Karpas-422 (cell line): ENCODE results near the gene KCNRG. TPM values are rescaled to one million over a fixed set of nuclear protein-coding genes. Genes with fewer than 3 reads are reported as not detected.

Experiments used
- DNase-seq: peaks from one replicate; pipeline ENCODE4 v3.0.0-alpha.2; 2015
- H2AFZ ChIP-seq: fragments of 200-600 bp; sonication (generic); 2 replicates; pipeline ENCODE4 v1.6.1; 2014; ENCODE audit warnings: antibody characterized with exemption, low read length, mixed read lengths
- H3K27ac ChIP-seq: fragments of 200-600 bp; sonication (generic); 2 replicates; pipeline ENCODE4 v1.5.1; 2014; ENCODE audit warnings: mild to moderate bottlenecking, low read length, moderate library complexity
- H3K27me3 ChIP-seq: fragments of 200-600 bp; sonication (generic); 2 replicates; pipeline ENCODE4 v1.6.1; 2014; ENCODE audit warnings: low read length, mixed read lengths
- H3K36me3 ChIP-seq: fragments of 200-600 bp; sonication (generic); 2 replicates; pipeline ENCODE4 v1.6.1; 2014; ENCODE audit warnings: low read length, mixed read lengths; ENCODE audit not compliant: insufficient read depth
- H3K4me1 ChIP-seq: fragments of 200-600 bp; sonication (generic); 2 replicates; pipeline ENCODE4 v1.6.1; 2014; ENCODE audit warnings: mild to moderate bottlenecking, low read length, mixed read lengths
- H3K4me2 ChIP-seq: fragments of 200-600 bp; sonication (generic); 2 replicates; pipeline ENCODE4 v1.6.1; 2014; ENCODE audit warnings: low read length, low read depth, mild to moderate bottlenecking; ENCODE audit not compliant: poor library complexity, severe bottlenecking
- H3K4me3 ChIP-seq: fragments of 200-600 bp; sonication (generic); 2 replicates; pipeline ENCODE4 v1.5.1; 2014; ENCODE audit warnings: mild to moderate bottlenecking, antibody characterized with exemption, low read length, mixed read lengths
- H3K79me2 ChIP-seq: fragments of 200-600 bp; sonication (generic); 2 replicates; pipeline ENCODE4 v1.6.1; 2014; ENCODE audit warnings: mild to moderate bottlenecking, low read length, mixed read lengths
- H3K9ac ChIP-seq: fragments of 200-600 bp; sonication (generic); 2 replicates; pipeline ENCODE4 v1.6.0; 2014; ENCODE audit warnings: low read length
- H3K9me2 ChIP-seq: fragments of 200-600 bp; sonication (generic), shearing (Covaris generic); replicated peaks from 2 replicates; pipeline ENCODE4 v1.6.0; 2014; ENCODE audit warnings: mild to moderate bottlenecking, low read length, moderate library complexity; ENCODE audit not compliant: insufficient read depth
- H3K9me3 ChIP-seq: fragments of 300-700, 200-600 bp; sonication (generic); 2 replicates; pipeline ENCODE4 v1.6.1; 2014; ENCODE audit warnings: low read length, mixed read lengths
- H4K20me1 ChIP-seq: fragments of 200-600 bp; sonication (generic); 2 replicates; pipeline ENCODE4 v1.6.1; 2014; ENCODE audit warnings: mild to moderate bottlenecking, antibody characterized with exemption, low read length, low read depth; ENCODE audit not compliant: insufficient read depth
- total RNA-seq: library from RNA; depleted of rRNA; stranded (reverse); fragments of >200 nt; shearing (Covaris generic); gene quantifications from 2 replicates; pipeline ENCODE4 v1.2.3, GENCODE V29; 2014; ENCODE audit warnings: low replicate concordance

KCNRG gene
- total RNA-seq, 1 experiment from 2014 or later: 4.5 TPM

DNA sequence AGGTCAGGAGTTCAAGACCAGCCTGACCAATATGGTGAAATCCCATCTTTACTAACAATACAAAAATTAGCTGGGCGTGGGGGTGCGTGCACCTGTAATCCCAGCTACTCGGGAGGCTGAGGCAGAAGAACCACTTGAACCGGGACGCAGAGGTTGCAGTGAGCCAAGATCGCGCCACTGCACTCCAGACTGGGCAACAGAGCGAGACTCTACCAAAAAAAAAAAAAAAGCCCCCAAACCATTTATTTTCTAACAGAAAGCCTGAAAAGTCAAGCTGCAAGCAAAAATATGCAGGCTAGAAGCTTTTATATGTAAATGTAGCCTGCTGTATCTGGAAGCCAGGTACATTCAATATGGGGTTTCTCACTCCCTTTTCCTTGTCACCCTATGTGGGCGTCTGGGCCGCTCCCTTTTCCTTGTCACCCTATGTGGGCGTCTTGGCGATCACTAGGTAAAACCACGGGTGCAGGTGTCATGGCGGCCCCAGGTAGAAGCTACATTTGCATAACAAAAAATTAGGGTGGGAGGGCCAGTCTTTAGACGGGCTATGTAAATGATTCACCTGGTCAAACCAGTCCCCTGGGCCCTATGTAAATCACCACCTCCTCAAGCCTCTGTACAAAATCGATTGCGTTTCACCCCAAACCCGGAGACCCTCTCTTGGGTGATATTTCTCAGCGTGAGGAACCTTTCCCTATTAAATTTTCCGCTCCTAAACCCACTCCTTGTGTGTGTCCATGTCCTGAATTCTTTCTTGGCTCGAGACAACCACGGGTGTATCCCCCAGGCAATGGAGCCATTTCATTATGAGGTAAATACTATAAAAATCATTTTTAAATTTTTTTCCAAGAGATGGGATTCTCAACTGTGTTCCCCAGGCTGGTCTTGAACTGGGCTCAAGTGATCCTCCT, 16.3 kb upstream of the KCNRG start:
- Histone ChIP-seq H3K4me2 (peak overlapping the region; percentile 89), H2AFZ (no peak overlapping the region), H3K9me3 (no peaks in the 10 kb centered on the region), H3K9me2 (no peaks in the 10 kb centered on the region), H3K9ac (peak overlapping the region; percentile 99), H4K20me1 (no peaks in the 10 kb centered on the region), H3K27ac (peak overlapping the region; percentile 95), H3K79me2 (peaks cover 41% of the 10 kb centered on the region), H3K27me3 (no peaks in the 10 kb centered on the region), H3K36me3 (peaks cover 28% of the 10 kb centered on the region), H3K4me3 (peak overlapping the region; percentile 97), H3K4me1 (peaks cover 54% of the 10 kb centered on the region)
- DNase-seq: peak; percentile 62

DNA sequence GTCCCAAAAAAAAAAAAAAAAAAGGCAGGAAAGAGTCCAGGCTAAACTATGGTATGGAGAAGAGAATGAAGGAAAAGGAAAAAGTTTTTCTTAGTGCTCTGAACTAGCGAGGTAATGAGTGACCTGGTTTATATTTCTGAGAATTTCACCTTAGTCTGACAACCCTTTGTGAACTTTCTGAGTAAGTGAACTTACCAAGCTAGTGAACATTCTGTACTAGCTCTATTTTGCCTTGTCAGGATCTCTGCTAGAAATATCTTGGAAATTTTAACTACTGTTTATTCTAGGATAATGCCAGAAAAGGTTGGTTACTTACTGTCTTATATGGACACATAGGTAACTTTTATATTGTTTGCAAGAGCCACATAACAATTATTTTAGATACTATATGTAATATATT, 14.0 kb upstream of the KCNRG start:
- no peak for DNase-seq
- H4K20me1 ChIP-seq: no peaks in the 10 kb centered on the region
- no peak overlapping the region for H3K4me2 ChIP-seq
- H3K4me1 ChIP-seq: peaks cover 43% of the 10 kb centered on the region
- H3K36me3 ChIP-seq: peaks cover 38% of the 10 kb centered on the region
- peak overlapping the region; percentile 36; the same call in 1 of the 2 replicates for H3K27ac ChIP-seq
- no peak overlapping the region for H3K9ac ChIP-seq
- peaks cover 56% of the 10 kb centered on the region for H3K79me2 ChIP-seq
- no peak overlapping the region for H2AFZ ChIP-seq
- no peaks in the 10 kb centered on the region for H3K9me3 ChIP-seq
- no peaks in the 10 kb centered on the region for H3K27me3 ChIP-seq
- no peaks in the 10 kb centered on the region for H3K9me2 ChIP-seq
- no peak overlapping the region for H3K4me3 ChIP-seq

DNA sequence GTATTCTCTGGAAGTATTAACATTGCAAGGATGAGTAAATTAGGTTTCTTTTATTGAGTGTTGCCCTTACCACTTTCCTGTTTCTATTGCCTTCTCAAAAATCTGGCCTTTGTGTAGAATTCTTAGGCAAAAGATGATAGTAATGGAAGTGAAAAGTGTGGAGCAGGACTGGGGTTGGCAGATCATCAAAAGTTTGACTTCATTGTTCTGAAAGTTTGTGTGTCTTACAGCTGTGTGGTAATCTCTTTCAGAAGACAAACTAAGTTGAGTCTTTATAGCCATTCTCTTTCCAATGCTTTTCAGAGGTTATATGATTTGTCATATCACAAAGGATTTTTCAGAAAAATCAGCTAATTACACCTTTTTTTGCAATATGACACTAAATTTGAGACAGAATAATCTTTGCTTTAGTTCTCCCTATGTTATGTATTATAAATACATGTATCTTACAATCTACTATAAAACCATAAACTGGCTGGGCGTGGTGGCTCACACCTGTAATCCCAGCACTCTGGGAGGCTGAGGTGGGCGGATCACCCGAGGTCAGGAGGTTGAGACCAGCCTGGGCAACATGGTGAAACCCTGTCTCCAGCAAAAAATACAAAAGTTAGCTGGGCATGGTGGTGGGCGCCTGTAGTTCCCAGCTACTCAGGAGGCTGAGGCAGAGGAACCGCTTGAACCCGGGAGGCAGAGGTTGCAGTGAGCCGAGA, 8.7 kb upstream of the KCNRG start:
- H2AFZ ChIP-seq: no peak overlapping the region
- peaks cover 42% of the 10 kb centered on the region; the same call in 1 of the 2 replicates for H3K36me3 ChIP-seq
- no peak overlapping the region for H3K9ac ChIP-seq
- H4K20me1 ChIP-seq: no peaks in the 10 kb centered on the region
- DNase-seq: no peak
- H3K4me1 ChIP-seq: peaks cover 11% of the 10 kb centered on the region
- H3K79me2 ChIP-seq: peaks cover 57% of the 10 kb centered on the region
- H3K4me3 ChIP-seq: no peak overlapping the region
- no peaks in the 10 kb centered on the region for H3K27me3 ChIP-seq
- H3K27ac ChIP-seq: no peak overlapping the region
- H3K9me2 ChIP-seq: no peaks in the 10 kb centered on the region
- H3K4me2 ChIP-seq: no peak overlapping the region
- no peaks in the 10 kb centered on the region for H3K9me3 ChIP-seq

DNA sequence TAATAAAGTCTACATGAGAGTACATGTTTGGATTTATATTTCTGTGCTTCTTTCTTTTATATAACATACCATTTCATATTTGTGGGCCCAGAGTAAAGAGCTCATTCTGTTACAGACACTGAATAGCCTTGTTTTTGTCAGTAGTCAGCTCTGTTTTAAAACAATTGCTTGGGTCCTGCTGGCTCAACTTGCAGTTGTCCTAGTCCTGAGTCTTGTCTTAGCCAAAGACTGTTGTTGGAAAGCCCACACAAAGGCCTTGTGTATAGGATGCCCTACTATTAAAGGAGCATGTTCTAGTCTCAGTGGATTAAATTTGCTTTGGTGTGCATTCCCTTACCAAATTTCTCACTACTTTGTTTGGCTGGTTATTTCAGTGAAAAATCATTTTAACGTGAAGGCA, 3.8 kb upstream of the KCNRG start:
- no peaks in the 10 kb centered on the region for H3K4me1 ChIP-seq
- no peaks in the 10 kb centered on the region for H3K9me2 ChIP-seq
- no peak overlapping the region for H3K9ac ChIP-seq
- no peak for DNase-seq
- no peaks in the 10 kb centered on the region for H3K9me3 ChIP-seq
- H3K36me3 ChIP-seq: peaks cover 61% of the 10 kb centered on the region; the same call in 1 of the 2 replicates
- no peaks in the 10 kb centered on the region for H4K20me1 ChIP-seq
- H3K4me2 ChIP-seq: no peak overlapping the region
- H3K4me3 ChIP-seq: no peak overlapping the region
- H3K27ac ChIP-seq: 0 out of 2 replicates have a peak overlapping the region, but pooled peaks have one; percentile 11
- H2AFZ ChIP-seq: no peak overlapping the region
- H3K27me3 ChIP-seq: no peaks in the 10 kb centered on the region
- H3K79me2 ChIP-seq: peaks cover 63% of the 10 kb centered on the region

DNA sequence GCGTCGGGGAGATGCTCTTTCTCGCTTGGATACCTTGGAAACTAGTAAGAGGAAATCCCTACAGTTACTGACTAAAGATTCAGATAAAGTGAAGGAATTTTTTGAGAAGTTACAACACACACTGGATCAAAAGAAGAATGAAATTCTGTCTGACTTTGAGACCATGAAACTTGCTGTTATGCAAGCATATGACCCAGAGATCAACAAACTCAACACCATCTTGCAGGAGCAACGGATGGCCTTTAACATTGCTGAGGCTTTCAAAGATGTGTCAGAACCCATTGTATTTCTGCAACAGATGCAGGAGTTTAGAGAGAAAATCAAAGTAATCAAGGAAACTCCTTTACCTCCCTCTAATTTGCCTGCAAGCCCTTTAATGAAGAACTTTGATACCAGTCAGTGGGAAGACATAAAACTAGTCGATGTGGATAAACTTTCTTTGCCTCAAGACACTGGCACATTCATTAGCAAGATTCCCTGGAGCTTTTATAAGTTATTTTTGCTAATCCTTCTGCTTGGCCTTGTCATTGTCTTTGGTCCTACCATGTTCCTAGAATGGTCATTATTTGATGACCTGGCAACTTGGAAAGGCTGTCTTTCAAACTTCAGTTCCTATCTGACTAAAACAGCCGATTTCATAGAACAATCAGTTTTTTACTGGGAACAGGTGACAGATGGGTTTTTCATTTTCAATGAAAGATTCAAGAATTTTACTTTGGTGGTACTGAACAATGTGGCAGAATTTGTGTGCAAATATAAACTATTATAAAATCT, 2.7 kb upstream of the KCNRG start:
- Histone ChIP-seq H3K4me3 (no peak overlapping the region), H4K20me1 (no peaks in the 10 kb centered on the region), H3K4me1 (no peaks in the 10 kb centered on the region), H3K36me3 (peaks cover 72% of the 10 kb centered on the region; the same call in 1 of the 2 replicates), H3K27ac (no peak overlapping the region), H3K4me2 (no peak overlapping the region), H2AFZ (no peak overlapping the region), H3K9ac (no peak overlapping the region), H3K79me2 (peaks cover 73% of the 10 kb centered on the region), H3K9me2 (no peaks in the 10 kb centered on the region), H3K27me3 (no peaks in the 10 kb centered on the region), H3K9me3 (no peaks in the 10 kb centered on the region)
- DNase-seq: no peak

DNA sequence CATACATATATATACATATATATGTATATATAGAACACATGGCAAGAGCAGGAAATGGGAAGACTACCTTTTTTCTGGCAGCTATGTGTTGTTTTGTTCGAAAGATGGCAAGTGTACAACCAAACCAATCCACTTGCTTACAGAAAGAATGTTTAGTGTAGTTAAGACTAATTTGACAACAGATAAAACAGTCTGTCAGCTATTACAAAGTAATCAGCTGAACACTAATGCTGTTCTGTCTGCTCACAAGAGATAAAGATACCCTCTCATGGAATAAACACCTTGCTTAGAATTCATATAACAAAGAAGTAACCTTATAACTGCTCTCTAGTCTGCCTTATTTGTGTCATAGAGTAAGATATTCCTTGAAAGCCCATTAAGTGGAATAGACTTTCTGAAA, 858 bp upstream of the KCNRG start:
- H3K79me2 ChIP-seq: peaks cover 70% of the 10 kb centered on the region
- H4K20me1 ChIP-seq: no peaks in the 10 kb centered on the region
- no peaks in the 10 kb centered on the region for H3K9me2 ChIP-seq
- H3K4me1 ChIP-seq: no peaks in the 10 kb centered on the region
- no peak overlapping the region for H2AFZ ChIP-seq
- H3K9ac ChIP-seq: no peak overlapping the region
- no peak overlapping the region for H3K4me2 ChIP-seq
- peaks cover 68% of the 10 kb centered on the region; the same call in 1 of the 2 replicates for H3K36me3 ChIP-seq
- H3K4me3 ChIP-seq: no peak overlapping the region
- H3K27ac ChIP-seq: no peak overlapping the region
- no peak for DNase-seq
- no peaks in the 10 kb centered on the region for H3K9me3 ChIP-seq
- H3K27me3 ChIP-seq: no peaks in the 10 kb centered on the region

DNA sequence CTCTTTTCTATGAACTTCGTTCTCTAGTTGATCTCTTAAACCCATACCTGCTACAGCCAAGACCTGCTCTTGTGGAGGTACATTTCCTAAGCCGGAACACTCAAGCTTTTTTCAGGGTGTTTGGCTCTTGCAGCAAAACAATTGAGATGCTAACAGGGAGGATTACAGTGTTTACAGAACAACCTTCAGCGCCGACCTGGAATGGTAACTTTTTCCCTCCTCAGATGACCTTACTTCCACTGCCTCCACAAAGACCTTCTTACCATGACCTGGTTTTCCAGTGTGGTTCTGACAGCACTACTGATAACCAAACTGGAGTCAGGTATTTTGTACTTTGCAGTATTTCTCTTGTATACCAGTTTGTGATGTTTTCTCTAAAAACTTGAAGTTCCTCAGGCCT, 506 bp downstream of the KCNRG start:
- H3K4me3 ChIP-seq: no peak overlapping the region
- H3K9me3 ChIP-seq: no peaks in the 10 kb centered on the region
- no peaks in the 10 kb centered on the region for H3K4me1 ChIP-seq
- H3K27ac ChIP-seq: no peak overlapping the region
- no peaks in the 10 kb centered on the region for H3K9me2 ChIP-seq
- H3K79me2 ChIP-seq: peaks cover 67% of the 10 kb centered on the region
- H3K36me3 ChIP-seq: peaks cover 70% of the 10 kb centered on the region
- H3K4me2 ChIP-seq: no peak overlapping the region
- H2AFZ ChIP-seq: no peak overlapping the region
- H3K9ac ChIP-seq: no peak overlapping the region
- DNase-seq: no peak
- H3K27me3 ChIP-seq: no peaks in the 10 kb centered on the region
- no peaks in the 10 kb centered on the region for H4K20me1 ChIP-seq

DNA sequence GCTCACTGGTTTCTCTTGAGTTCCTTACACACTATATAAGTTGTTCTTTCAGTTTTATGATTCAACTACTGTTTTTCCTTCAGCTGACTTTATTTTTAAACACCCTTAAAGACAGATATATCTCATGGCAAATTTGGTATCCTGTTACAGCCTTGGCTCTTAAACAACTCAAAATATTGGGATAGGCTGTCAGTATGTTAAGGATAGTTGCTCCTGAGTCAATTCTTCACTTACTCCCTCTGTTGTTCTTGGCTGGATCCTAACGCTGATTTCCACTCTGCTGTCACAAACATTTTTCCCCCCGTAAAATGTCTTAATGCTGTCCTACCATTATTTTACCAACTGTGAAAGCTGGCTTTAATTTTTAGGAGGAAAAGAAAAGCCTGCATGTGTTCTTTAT, 1.2 kb downstream of the KCNRG start:
- no peak for DNase-seq
- no peaks in the 10 kb centered on the region for H3K9me3 ChIP-seq
- peaks cover 66% of the 10 kb centered on the region for H3K36me3 ChIP-seq
- peaks cover 60% of the 10 kb centered on the region for H3K79me2 ChIP-seq
- H2AFZ ChIP-seq: no peak overlapping the region
- H3K9ac ChIP-seq: no peak overlapping the region
- H3K4me1 ChIP-seq: no peaks in the 10 kb centered on the region
- H3K4me2 ChIP-seq: no peak overlapping the region
- no peak overlapping the region for H3K4me3 ChIP-seq
- no peaks in the 10 kb centered on the region for H3K9me2 ChIP-seq
- H3K27ac ChIP-seq: no peak overlapping the region
- H4K20me1 ChIP-seq: no peaks in the 10 kb centered on the region
- H3K27me3 ChIP-seq: no peaks in the 10 kb centered on the region
